ENCODE measurements around the gene GFER. TPM values are rescaled to one million over a fixed set of nuclear protein-coding genes. Genes with fewer than 3 reads are reported as not detected.

Gene GFER
- total and polyA plus RNA-seq, 9 donors: 14.7 to 23.8 (median 17.8) TPM

GRCh38 chr16:1942047-1942809 lies 41.8 kb upstream of the GFER start:
- 24% methylated on average over 12 of the region's 17 CpGs for WGBS (ENCODE audit: insufficient coverage)
- H3K36me3 ChIP-seq (ENCODE audit: control insufficient read depth, insufficient read depth, low read length): peaks cover 31% of the 10 kb centered on the region
- peak; percentile 42 for DNase-seq
- peaks cover 32% of the 10 kb centered on the region for H3K4me1 ChIP-seq (ENCODE audit: control insufficient read depth, insufficient read depth, low read length)
- H3K27me3 ChIP-seq (ENCODE audit: control insufficient read depth, insufficient read depth, low read length): no peaks in the 10 kb centered on the region
- peak overlapping the region; percentile 78 for H3K27ac ChIP-seq (ENCODE audit: low read length)
- H3K4me3 ChIP-seq (ENCODE audit: low read length): peak overlapping the region; percentile 93
- no peaks in the 10 kb centered on the region for H3K9me3 ChIP-seq (replicated peaks; ENCODE audit: control insufficient read depth, low read depth, low read length)

GRCh38 chr16:1942810-1943726 lies 40.9 kb upstream of the GFER start, which contains the start of gene MSRB1:
Gene MSRB1 (minus strand): TSS chr16:1943199. CDS start chr16:1943156, 43 bp downstream.
- Histone ChIP-seq H3K4me1 (ENCODE audit: control insufficient read depth, insufficient read depth, low read length) (peaks cover 36% of the 10 kb centered on the region), H3K9me3 (replicated peaks; ENCODE audit: control insufficient read depth, low read depth, low read length) (no peaks in the 10 kb centered on the region), H3K27ac (ENCODE audit: low read length) (peak within 1 kb of the TSS; percentile 86), H3K36me3 (ENCODE audit: control insufficient read depth, insufficient read depth, low read length) (peaks cover 23% of the 10 kb centered on the region), H3K27me3 (ENCODE audit: control insufficient read depth, insufficient read depth, low read length) (no peaks in the 10 kb centered on the region), H3K4me3 (ENCODE audit: low read length) (peak within 1 kb of the TSS; percentile 93)
- DNase-seq: peak; percentile 99
- WGBS (ENCODE audit: insufficient coverage): under 1% methylated on average over 64 of the region's 77 CpGs

- WGBS (ENCODE audit: insufficient coverage): 81% methylated on average over 9 of the region's 21 CpGs
- DNase-seq: no peak
- Histone ChIP-seq H3K27ac (ENCODE audit: low read length) (no peak overlapping the region), H3K27me3 (ENCODE audit: control insufficient read depth, insufficient read depth, low read length) (no peaks in the 10 kb centered on the region), H3K4me3 (ENCODE audit: low read length) (no peak overlapping the region), H3K9me3 (replicated peaks; ENCODE audit: control insufficient read depth, low read depth, low read length) (no peaks in the 10 kb centered on the region), H3K36me3 (ENCODE audit: control insufficient read depth, insufficient read depth, low read length) (peaks cover 9% of the 10 kb centered on the region), H3K4me1 (ENCODE audit: control insufficient read depth, insufficient read depth, low read length) (peaks cover 36% of the 10 kb centered on the region)
These were observed 39.3 kb upstream of the GFER start for GRCh38 chr16:1944612-1945199.

GRCh38 chr16:1945559-1946391 lies 38.2 kb upstream of the GFER start:
- H3K27ac ChIP-seq (ENCODE audit: low read length): no peak overlapping the region
- H3K4me1 ChIP-seq (ENCODE audit: control insufficient read depth, insufficient read depth, low read length): peaks cover 38% of the 10 kb centered on the region
- H3K27me3 ChIP-seq (ENCODE audit: control insufficient read depth, insufficient read depth, low read length): no peaks in the 10 kb centered on the region
- 74% methylated on average over 9 of the region's 19 CpGs for WGBS (ENCODE audit: insufficient coverage)
- no peaks in the 10 kb centered on the region for H3K9me3 ChIP-seq (replicated peaks; ENCODE audit: control insufficient read depth, low read depth, low read length)
- no peak overlapping the region for H3K4me3 ChIP-seq (ENCODE audit: low read length)
- H3K36me3 ChIP-seq (ENCODE audit: control insufficient read depth, insufficient read depth, low read length): peaks cover 3% of the 10 kb centered on the region
- no peak for DNase-seq

GRCh38 chr16:1946495-1947368 lies 37.3 kb upstream of the GFER start:
- DNase-seq: no peak
- Histone ChIP-seq H3K4me3 (ENCODE audit: low read length) (no peak overlapping the region), H3K27me3 (ENCODE audit: control insufficient read depth, insufficient read depth, low read length) (no peaks in the 10 kb centered on the region), H3K4me1 (ENCODE audit: control insufficient read depth, insufficient read depth, low read length) (peaks cover 35% of the 10 kb centered on the region), H3K36me3 (ENCODE audit: control insufficient read depth, insufficient read depth, low read length) (no peaks in the 10 kb centered on the region), H3K27ac (ENCODE audit: low read length) (no peak overlapping the region), H3K9me3 (replicated peaks; ENCODE audit: control insufficient read depth, low read depth, low read length) (no peaks in the 10 kb centered on the region)
- WGBS (ENCODE audit: insufficient coverage): 83% methylated on average over 33 of the region's 38 CpGs

- no peak overlapping the region for H3K27ac ChIP-seq (ENCODE audit: low read length)
- peaks cover 30% of the 10 kb centered on the region for H3K4me1 ChIP-seq (ENCODE audit: control insufficient read depth, insufficient read depth, low read length)
- H3K9me3 ChIP-seq (replicated peaks; ENCODE audit: control insufficient read depth, low read depth, low read length): no peaks in the 10 kb centered on the region
- 79% methylated on average over 7 of the region's 9 CpGs for WGBS (ENCODE audit: insufficient coverage)
- H3K4me3 ChIP-seq (ENCODE audit: low read length): no peak overlapping the region
- DNase-seq: no peak
- no peaks in the 10 kb centered on the region for H3K27me3 ChIP-seq (ENCODE audit: control insufficient read depth, insufficient read depth, low read length)
- no peaks in the 10 kb centered on the region for H3K36me3 ChIP-seq (ENCODE audit: control insufficient read depth, insufficient read depth, low read length)
These were observed 36.7 kb upstream of the GFER start for GRCh38 chr16:1947369-1947670.

- Histone ChIP-seq H3K27me3 (ENCODE audit: control insufficient read depth, insufficient read depth, low read length) (no peaks in the 10 kb centered on the region), H3K4me1 (ENCODE audit: control insufficient read depth, insufficient read depth, low read length) (peaks cover 38% of the 10 kb centered on the region), H3K27ac (ENCODE audit: low read length) (no peak overlapping the region), H3K4me3 (ENCODE audit: low read length) (no peak overlapping the region), H3K36me3 (ENCODE audit: control insufficient read depth, insufficient read depth, low read length) (no peaks in the 10 kb centered on the region), H3K9me3 (replicated peaks; ENCODE audit: control insufficient read depth, low read depth, low read length) (no peaks in the 10 kb centered on the region)
- DNase-seq: no peak
- WGBS (ENCODE audit: insufficient coverage): 94% methylated on average over 7 of the region's 11 CpGs
These were observed 34.5 kb upstream of the GFER start for GRCh38 chr16:1949507-1949906.

GRCh38 chr16:1950047-1950446 lies 33.9 kb upstream of the GFER start:
- no peaks in the 10 kb centered on the region for H3K27me3 ChIP-seq (ENCODE audit: control insufficient read depth, insufficient read depth, low read length)
- peak; percentile 50 for DNase-seq
- H3K4me3 ChIP-seq (ENCODE audit: low read length): no peak overlapping the region
- peak overlapping the region; percentile 56 for H3K27ac ChIP-seq (ENCODE audit: low read length)
- 64% methylated on average over 6 of the region's 7 CpGs for WGBS (ENCODE audit: insufficient coverage)
- H3K9me3 ChIP-seq (replicated peaks; ENCODE audit: control insufficient read depth, low read depth, low read length): no peaks in the 10 kb centered on the region
- peaks cover 43% of the 10 kb centered on the region for H3K4me1 ChIP-seq (ENCODE audit: control insufficient read depth, insufficient read depth, low read length)
- no peaks in the 10 kb centered on the region for H3K36me3 ChIP-seq (ENCODE audit: control insufficient read depth, insufficient read depth, low read length)

GRCh38 chr16:1950559-1950958 lies 33.4 kb upstream of the GFER start:
- H3K27me3 ChIP-seq (ENCODE audit: control insufficient read depth, insufficient read depth, low read length): no peaks in the 10 kb centered on the region
- 82% methylated on average over 19 of the region's 19 CpGs for WGBS (ENCODE audit: insufficient coverage)
- no peaks in the 10 kb centered on the region for H3K36me3 ChIP-seq (ENCODE audit: control insufficient read depth, insufficient read depth, low read length)
- DNase-seq: no peak
- no peaks in the 10 kb centered on the region for H3K9me3 ChIP-seq (replicated peaks; ENCODE audit: control insufficient read depth, low read depth, low read length)
- peaks cover 43% of the 10 kb centered on the region for H3K4me1 ChIP-seq (ENCODE audit: control insufficient read depth, insufficient read depth, low read length)
- peak overlapping the region; percentile 56 for H3K27ac ChIP-seq (ENCODE audit: low read length)
- H3K4me3 ChIP-seq (ENCODE audit: low read length): no peak overlapping the region

Measured in muscle of leg (tissue), 11 donors.